A673 (cell line): ENCODE data around the gene PLA2G5. TPM values are rescaled to one million over a fixed set of nuclear protein-coding genes. Genes with fewer than 3 reads are reported as not detected.
A peak's percentile ranks its signal among the peaks of the same experiment; 100 is the strongest.

Source experiments
- BruUV-seq: library from RNA; stranded (reverse); fragments of 400-500 nt; replicated peaks from 2 replicates; lab custom pipeline; 2021; lab: Mats Ljungman, UMichigan
- CTCF ChIA-PET: fragments of 300-600 bp; sonication (Branson Sonifier 250); formaldehyde crosslinking; loops from one replicate; lab custom pipeline; 2022; ENCODE audit warnings: antibody characterized with exemption; lab: Charles Lee
- POLR2A ChIA-PET: fragments of 300-600 bp; sonication (Branson Sonifier 250); formaldehyde crosslinking; loops from one replicate; lab custom pipeline; 2022; ENCODE audit warnings: antibody characterized with exemption; ENCODE audit not compliant: low non-redundant PET; lab: Charles Lee
- DNase-seq: peaks from one replicate; pipeline ENCODE4 v3.0.0-alpha.2; 2015; ENCODE audit warnings: low spot score
- H3K27ac ChIP-seq: fragments of 200-600 bp; sonication (generic); 2 replicates; pipeline ENCODE4 v1.5.1; 2016; ENCODE audit warnings: mixed run types, low read depth, mild to moderate bottlenecking, mixed read lengths, antibody characterized with exemption, low read length; ENCODE audit not compliant: poor library complexity, severe bottlenecking
- H3K27me3 ChIP-seq: fragments of 200-600 bp; sonication (generic); replicated peaks from 2 replicates; pipeline ENCODE4 v1.6.1; 2017; ENCODE audit warnings: mixed run types, low read depth, mild to moderate bottlenecking, mixed read lengths, antibody characterized with exemption, low read length; ENCODE audit not compliant: insufficient read depth, poor library complexity
- H3K36me3 ChIP-seq: fragments of 200-600 bp; sonication (generic); 2 replicates; pipeline ENCODE4 v1.6.1; 2016; ENCODE audit warnings: mixed run types, mild to moderate bottlenecking, mixed read lengths, antibody characterized with exemption, low read length; ENCODE audit not compliant: insufficient read depth, poor library complexity, severe bottlenecking
- H3K4me1 ChIP-seq: fragments of 200-600 bp; sonication (generic); 2 replicates; pipeline ENCODE4 v1.6.1; 2017; ENCODE audit warnings: mixed run types, mild to moderate bottlenecking, mixed read lengths, antibody characterized with exemption, low read length; ENCODE audit not compliant: insufficient read depth, poor library complexity, severe bottlenecking
- H3K4me3 ChIP-seq: fragments of 200-600 bp; sonication (generic); 2 replicates; pipeline ENCODE4 v1.5.1; 2016; ENCODE audit warnings: low read depth, mixed run types, mild to moderate bottlenecking, mixed read lengths, low read length; ENCODE audit not compliant: poor library complexity, severe bottlenecking
- H3K9me3 ChIP-seq: fragments of 200-600 bp; sonication (generic); 2 replicates; pipeline ENCODE4 v1.6.1; 2016; ENCODE audit warnings: mixed run types, low read depth, mild to moderate bottlenecking, mixed read lengths, antibody characterized with exemption, low read length; ENCODE audit not compliant: poor library complexity, severe bottlenecking
- CTCF ChIP-seq: fragments of 300-800, 200-600 bp; sonication (generic); conservative IDR thresholded peaks from 2 replicates; pipeline ENCODE4 v1.5.1; 2017; ENCODE audit warnings: low read depth, mild to moderate bottlenecking, antibody characterized with exemption, low read length, moderate library complexity, mixed read lengths
- EZH2 ChIP-seq: fragments of 200-600 bp; sonication (generic); IDR thresholded peaks from 2 replicates; pipeline ENCODE4 v1.6.1; 2017; ENCODE audit warnings: borderline replicate concordance, low read depth, mild to moderate bottlenecking, mixed read lengths, antibody characterized with exemption, low read length; ENCODE audit not compliant: poor library complexity, severe bottlenecking
- intact Hi-C: fragments of 100-400 bp; cut with micrococcal nuclease; formaldehyde crosslinking; loops from one replicate; pipeline ENCODE4 v1.10.0; 2022; ENCODE audit not compliant: unreplicated experiment
- total RNA-seq: library from RNA; stranded (reverse); gene quantifications from 2 replicates; pipeline ENCODE4 v1.2.3, GENCODE V29; 2021

The PLA2G5 gene
- total RNA-seq, 1 experiment from 2014 or later, result not detected

GRCh38 chr1:20083178-20083944 lies 13.4 kb downstream of the PLA2G5 start:
- Histone ChIP-seq H3K36me3 (no peaks in the 10 kb centered on the region), H3K4me3 (no peak overlapping the region), H3K4me1 (no peaks in the 10 kb centered on the region), H3K27ac (no peak overlapping the region), H3K27me3 (no peaks in the 10 kb centered on the region), H3K9me3 (no peaks in the 10 kb centered on the region)
- TF ChIP-seq EZH2 (no peak), CTCF (no peak)
- intact Hi-C loops, result no loop called here
- no TSS peak for BruUV-seq
- POLR2A ChIA-PET, result no interaction called here
- DNase-seq, result no peak
- CTCF ChIA-PET, result no interaction called here

GRCh38 chr1:20086800-20087199 lies 16.8 kb downstream of the PLA2G5 start:
- CTCF ChIA-PET, result no interaction called here
- POLR2A ChIA-PET, result no interaction called here
- intact Hi-C loops, result no loop called here
- BruUV-seq, result no TSS peak
- Histone ChIP-seq H3K27me3 (peaks cover 7% of the 10 kb centered on the region), H3K4me3 (no peak overlapping the region), H3K36me3 (no peaks in the 10 kb centered on the region), H3K27ac (no peak overlapping the region), H3K9me3 (no peaks in the 10 kb centered on the region), H3K4me1 (no peaks in the 10 kb centered on the region)
- TF ChIP-seq CTCF (no peak), EZH2 (no peak)
- no peak for DNase-seq

- peaks cover 7% of the 10 kb centered on the region for H3K27me3 ChIP-seq
- intact Hi-C loops, result no loop called here
- POLR2A ChIA-PET, result no interaction called here
- TF ChIP-seq EZH2 (no peak), CTCF (peak; percentile 34; the same call in 1 of the 2 replicates)
- H3K4me3 ChIP-seq, result no peak overlapping the region
- H3K27ac ChIP-seq, result no peak overlapping the region
- no peak for DNase-seq
- no TSS peak for BruUV-seq
- H3K4me1 ChIP-seq, result no peaks in the 10 kb centered on the region
- CTCF ChIA-PET, result interaction anchor here (0.7 kb wide), 1 partner anchor 94 kb away, joined by 3 read pairs; no protein-coding TSS in a partner anchor
- H3K36me3 ChIP-seq, result no peaks in the 10 kb centered on the region
- no peaks in the 10 kb centered on the region for H3K9me3 ChIP-seq
Observed at GRCh38 chr1:20087668-20088067, 17.7 kb downstream of the PLA2G5 start.
